Ovary (tissue), 3 donors: ENCODE data around the gene WNT6.

Experiments used
- EP300 ChIP-seq: sonication (generic); formaldehyde crosslinking; IDR thresholded peaks from one replicate; pipeline ENCODE4 v1.6.1; 2017; ENCODE audit warnings: antibody characterized with exemption
- POLR2A ChIP-seq: fragments of 450-650 bp; IDR thresholded peaks from one replicate; pipeline ENCODE4 v1.6.1; 2017; ENCODE audit warnings: antibody characterized with exemption, mild to moderate bottlenecking, moderate library complexity
- TF ChIP-seq, protein P1 (sequence below), 3 donors: fragments of 450-650 bp in 2 of 3; fragments of 200-600 bp in 1 of 3; IDR thresholded peaks; one replicate each; pipeline versions ENCODE4 v1.5.1 to v1.8.0; 2016 to 2022; ENCODE audit warnings: antibody characterized with exemption in 3 of 3, mild to moderate bottlenecking in 1 of 3
- donor health status: DM: no; HTN: no; CAD: no.

DNA sequence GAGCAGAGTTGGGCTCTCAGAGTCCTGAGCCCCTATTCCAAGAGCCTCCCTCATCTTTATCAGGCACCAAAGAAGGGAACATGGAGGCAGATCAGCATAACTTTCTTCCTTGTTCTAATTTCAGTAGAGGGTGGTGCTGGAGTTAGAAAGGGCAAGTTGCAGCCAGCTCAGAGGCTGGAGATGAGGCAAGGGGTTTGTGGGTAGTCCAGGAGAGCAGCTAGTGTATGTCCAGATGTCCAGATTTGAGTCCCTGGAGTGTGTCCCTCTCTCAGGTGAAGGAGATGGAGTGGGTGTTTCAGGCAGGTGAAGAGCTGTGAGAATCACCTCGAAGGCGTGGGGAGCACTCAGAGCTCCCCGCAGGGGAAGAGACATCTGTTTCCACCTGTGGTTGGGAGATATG, 27.5 kb upstream of the WNT6 start:
- TF ChIP-seq, protein P1, sequence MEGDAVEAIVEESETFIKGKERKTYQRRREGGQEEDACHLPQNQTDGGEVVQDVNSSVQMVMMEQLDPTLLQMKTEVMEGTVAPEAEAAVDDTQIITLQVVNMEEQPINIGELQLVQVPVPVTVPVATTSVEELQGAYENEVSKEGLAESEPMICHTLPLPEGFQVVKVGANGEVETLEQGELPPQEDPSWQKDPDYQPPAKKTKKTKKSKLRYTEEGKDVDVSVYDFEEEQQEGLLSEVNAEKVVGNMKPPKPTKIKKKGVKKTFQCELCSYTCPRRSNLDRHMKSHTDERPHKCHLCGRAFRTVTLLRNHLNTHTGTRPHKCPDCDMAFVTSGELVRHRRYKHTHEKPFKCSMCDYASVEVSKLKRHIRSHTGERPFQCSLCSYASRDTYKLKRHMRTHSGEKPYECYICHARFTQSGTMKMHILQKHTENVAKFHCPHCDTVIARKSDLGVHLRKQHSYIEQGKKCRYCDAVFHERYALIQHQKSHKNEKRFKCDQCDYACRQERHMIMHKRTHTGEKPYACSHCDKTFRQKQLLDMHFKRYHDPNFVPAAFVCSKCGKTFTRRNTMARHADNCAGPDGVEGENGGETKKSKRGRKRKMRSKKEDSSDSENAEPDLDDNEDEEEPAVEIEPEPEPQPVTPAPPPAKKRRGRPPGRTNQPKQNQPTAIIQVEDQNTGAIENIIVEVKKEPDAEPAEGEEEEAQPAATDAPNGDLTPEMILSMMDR (IDR thresholded peaks at IDR 0.05), result no peak
- TF ChIP-seq POLR2A (no peak), EP300 (no peak)
